OCI-LY7 (cell line): Measurements from ENCODE around the gene DEDD2. TPM values are rescaled to one million over a fixed set of nuclear protein-coding genes. Genes with fewer than 3 reads are reported as not detected.

Experiments used
- BruUV-seq: library from RNA; stranded (reverse); fragments of 400-500 nt; replicated peaks from 2 replicates; lab custom pipeline; 2021; lab: Mats Ljungman, UMichigan
- CTCF ChIA-PET: fragments of 300-600 bp; sonication (Branson Sonifier 250); formaldehyde crosslinking; loops from one replicate; lab custom pipeline; 2022; ENCODE audit warnings: antibody characterized with exemption; ENCODE audit not compliant: unreplicated experiment; lab: Charles Lee
- POLR2A ChIA-PET: fragments of 300-600 bp; sonication (Branson Sonifier 250); formaldehyde crosslinking; loops from one replicate; lab custom pipeline; 2022; ENCODE audit warnings: antibody characterized with exemption; lab: Charles Lee
- DNase-seq: peaks from one replicate; pipeline ENCODE4 v3.0.0-alpha.2; 2015; ENCODE audit warnings: low spot score
- H2AFZ ChIP-seq: fragments of 200-600 bp; sonication (generic), shearing (Covaris generic); 2 replicates; pipeline ENCODE4 v1.6.1; 2014; ENCODE audit warnings: mild to moderate bottlenecking, antibody characterized with exemption, low read length, moderate library complexity
- H3K27ac ChIP-seq: fragments of 200-600 bp; sonication (generic); 2 replicates; pipeline ENCODE4 v1.5.1; 2014; ENCODE audit warnings: mixed run types, low read depth, mild to moderate bottlenecking, moderate library complexity, low read length, inconsistent platforms; ENCODE audit not compliant: poor library complexity, severe bottlenecking
- H3K36me3 ChIP-seq: fragments of 200-600 bp; sonication (generic); 2 replicates; pipeline ENCODE4 v1.6.1; 2014; ENCODE audit warnings: mild to moderate bottlenecking, antibody characterized with exemption, low read length, moderate library complexity, mixed read lengths; ENCODE audit not compliant: insufficient read depth
- H3K4me1 ChIP-seq: fragments of 200-600 bp; sonication (generic); 2 replicates; pipeline ENCODE4 v1.5.1; 2014; ENCODE audit warnings: mild to moderate bottlenecking, low read length; ENCODE audit not compliant: insufficient read depth, poor library complexity, severe bottlenecking
- H3K4me2 ChIP-seq: fragments of 200-600 bp; sonication (generic); 2 replicates; pipeline ENCODE4 v1.6.1; 2014; ENCODE audit warnings: mild to moderate bottlenecking, low read length
- H3K4me3 ChIP-seq: fragments of 200-600 bp; sonication (generic); 2 replicates; pipeline ENCODE4 v1.5.1; 2014; ENCODE audit warnings: mild to moderate bottlenecking, low read depth, low read length; ENCODE audit not compliant: poor library complexity, severe bottlenecking
- H3K79me2 ChIP-seq: fragments of 200-600 bp; sonication (generic); 2 replicates; pipeline ENCODE4 v1.6.1; 2016; ENCODE audit warnings: low read depth, mild to moderate bottlenecking, low read length, moderate library complexity, mixed read lengths; ENCODE audit not compliant: insufficient read depth
- H3K9me2 ChIP-seq: fragments of 200-600 bp; sonication (generic); 2 replicates; pipeline ENCODE4 v1.6.1; 2016; ENCODE audit warnings: mild to moderate bottlenecking, low read length, mixed read lengths; ENCODE audit not compliant: insufficient read depth
- H3K9me3 ChIP-seq: fragments of 200-600 bp; sonication (generic); 2 replicates; pipeline ENCODE4 v1.6.1; 2014; ENCODE audit warnings: mild to moderate bottlenecking, mixed run types, low read length, mixed read lengths
- H4K20me1 ChIP-seq: fragments of 200-600 bp; sonication (generic); 2 replicates; pipeline ENCODE4 v1.6.1; 2014; ENCODE audit warnings: mild to moderate bottlenecking, antibody characterized with exemption, low read length, moderate library complexity, mixed read lengths; ENCODE audit not compliant: insufficient read depth
- EZH2phosphoT487 ChIP-seq: fragments of 200-600 bp; sonication (generic); IDR thresholded peaks from 2 replicates; pipeline ENCODE4 v1.6.1; 2018; ENCODE audit warnings: low read depth, borderline replicate concordance, mild to moderate bottlenecking, mixed run types, antibody characterized with exemption, low read length, moderate library complexity, mixed read lengths
- intact Hi-C: fragments of 100-400 bp; cut with micrococcal nuclease; formaldehyde crosslinking; loops from one replicate; pipeline ENCODE4 v1.10.0; 2022; ENCODE audit not compliant: unreplicated experiment
- total RNA-seq, 2 experiments: library from RNA; depleted of rRNA in 1 of 2; stranded (reverse); fragments of >200 nt in 1 of 2; shearing (Covaris generic) in 1 of 2; gene quantifications; 2 replicates each; pipeline ENCODE4 v1.2.3, GENCODE V29; 2014 to 2022
- TF ChIP-seq, protein P1 (sequence below): fragments of 200-600 bp; sonication (generic); conservative IDR thresholded peaks from 2 replicates; pipeline ENCODE4 v1.5.1; 2014; ENCODE audit warnings: mild to moderate bottlenecking, antibody characterized with exemption, low read length, moderate library complexity, mixed read lengths

The DEDD2 gene
- total RNA-seq, 2 experiments from 2014 or later, result 15.5 to 41.9 TPM

DNA sequence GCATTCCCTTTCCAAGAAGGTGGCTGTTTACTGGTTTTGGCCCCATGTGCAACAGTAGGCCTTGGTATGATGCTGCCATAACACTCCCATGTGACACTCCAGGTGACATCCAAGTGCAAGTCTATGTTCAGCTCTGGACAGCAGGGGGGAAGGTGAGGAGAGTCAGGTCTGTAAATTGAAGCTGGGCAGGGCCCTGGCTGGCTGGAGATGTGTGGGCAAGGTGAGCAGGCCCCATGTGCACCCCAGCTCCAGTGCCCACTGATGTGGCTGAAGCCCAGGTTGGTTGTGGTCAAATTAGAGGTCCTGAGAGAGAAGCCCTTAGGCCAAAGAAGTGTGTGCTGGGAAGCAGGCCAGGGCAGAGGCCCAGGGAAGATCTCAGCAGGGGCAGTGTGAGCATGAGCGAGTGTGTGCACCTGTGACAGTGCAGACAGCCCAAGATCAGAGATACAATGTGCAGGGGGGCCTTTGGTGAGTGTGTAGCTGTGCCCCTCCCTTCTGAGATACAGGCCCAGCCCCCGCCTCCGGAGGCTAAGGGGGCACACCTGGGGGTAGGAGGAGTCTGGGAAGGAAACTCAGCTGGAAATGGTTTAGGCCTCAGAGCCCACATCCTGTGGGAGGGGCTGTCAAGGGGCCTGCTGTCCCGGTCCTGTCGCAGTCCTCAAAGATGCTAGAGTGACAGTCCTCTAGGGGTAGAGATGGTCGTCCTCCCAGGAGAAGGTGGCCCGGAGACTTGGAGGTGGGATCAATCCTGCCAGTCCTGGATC, 18.6 kb downstream of the DEDD2 start:
- Histone ChIP-seq H3K4me1 (peaks cover 66% of the 10 kb centered on the region), H2AFZ (no peak overlapping the region), H3K4me2 (peak overlapping the region; percentile 86), H3K79me2 (peaks cover 6% of the 10 kb centered on the region; the same call in 1 of the 2 replicates), H3K27ac (peak overlapping the region; percentile 76), H3K9me3 (no peaks in the 10 kb centered on the region), H3K9me2 (no peaks in the 10 kb centered on the region), H3K36me3 (peaks cover 76% of the 10 kb centered on the region), H3K4me3 (peak overlapping the region; percentile 57), H4K20me1 (peaks cover 4% of the 10 kb centered on the region; the same call in 1 of the 2 replicates)
- CTCF ChIA-PET, result interaction anchor here (0.5 to 0.6 kb wide), 3 partner anchors 8 to 97 kb away, joined by 3 to 4 read pairs (median 4); no protein-coding TSS in a partner anchor
- BruUV-seq, result TSS peak; percentile 65
- peak; percentile 87 for DNase-seq
- TF ChIP-seq, protein P1, sequence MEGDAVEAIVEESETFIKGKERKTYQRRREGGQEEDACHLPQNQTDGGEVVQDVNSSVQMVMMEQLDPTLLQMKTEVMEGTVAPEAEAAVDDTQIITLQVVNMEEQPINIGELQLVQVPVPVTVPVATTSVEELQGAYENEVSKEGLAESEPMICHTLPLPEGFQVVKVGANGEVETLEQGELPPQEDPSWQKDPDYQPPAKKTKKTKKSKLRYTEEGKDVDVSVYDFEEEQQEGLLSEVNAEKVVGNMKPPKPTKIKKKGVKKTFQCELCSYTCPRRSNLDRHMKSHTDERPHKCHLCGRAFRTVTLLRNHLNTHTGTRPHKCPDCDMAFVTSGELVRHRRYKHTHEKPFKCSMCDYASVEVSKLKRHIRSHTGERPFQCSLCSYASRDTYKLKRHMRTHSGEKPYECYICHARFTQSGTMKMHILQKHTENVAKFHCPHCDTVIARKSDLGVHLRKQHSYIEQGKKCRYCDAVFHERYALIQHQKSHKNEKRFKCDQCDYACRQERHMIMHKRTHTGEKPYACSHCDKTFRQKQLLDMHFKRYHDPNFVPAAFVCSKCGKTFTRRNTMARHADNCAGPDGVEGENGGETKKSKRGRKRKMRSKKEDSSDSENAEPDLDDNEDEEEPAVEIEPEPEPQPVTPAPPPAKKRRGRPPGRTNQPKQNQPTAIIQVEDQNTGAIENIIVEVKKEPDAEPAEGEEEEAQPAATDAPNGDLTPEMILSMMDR, result no peak
- no peak for TF ChIP-seq EZH2phosphoT487
- POLR2A ChIA-PET, result interaction anchor here (0.5 to 1.1 kb wide), 2 partner anchors 85 to 429 kb away, joined by 3 to 4 read pairs; no protein-coding TSS in a partner anchor
- intact Hi-C loops, result no loop called here

DNA sequence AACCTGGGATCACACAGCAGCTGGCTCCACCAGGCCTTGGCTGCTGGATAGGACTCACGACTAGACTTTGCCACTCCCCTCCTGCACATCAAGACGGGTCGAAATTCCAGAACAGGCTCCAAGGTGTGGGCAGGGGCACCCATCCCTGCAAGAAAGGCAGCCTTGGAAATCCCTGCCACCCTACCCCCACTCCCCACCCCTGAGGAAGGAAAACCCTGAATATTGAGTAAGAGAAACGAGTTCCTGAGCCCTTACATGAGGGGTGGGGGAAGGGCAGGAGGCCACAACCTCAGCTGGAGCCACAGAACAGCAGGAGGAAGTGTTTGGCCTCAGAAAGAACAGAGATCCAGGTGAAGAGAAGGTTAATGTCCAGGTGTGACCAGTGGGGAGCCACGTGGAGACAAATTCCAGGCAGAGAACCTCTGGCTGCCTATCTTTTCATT, 20.1 kb downstream of the DEDD2 start:
- no peak for TF ChIP-seq EZH2phosphoT487
- TF ChIP-seq, protein P1, result no peak
- Histone ChIP-seq H3K27ac (no peak overlapping the region), H3K79me2 (peaks cover 5% of the 10 kb centered on the region; the same call in 1 of the 2 replicates), H3K4me1 (peaks cover 55% of the 10 kb centered on the region), H3K9me3 (no peaks in the 10 kb centered on the region), H2AFZ (no peak overlapping the region), H4K20me1 (peaks cover 4% of the 10 kb centered on the region; the same call in 1 of the 2 replicates), H3K4me3 (no peak overlapping the region), H3K4me2 (no peak overlapping the region), H3K9me2 (no peaks in the 10 kb centered on the region), H3K36me3 (peaks cover 61% of the 10 kb centered on the region)
- CTCF ChIA-PET, result no interaction called here
- POLR2A ChIA-PET, result no interaction called here
- intact Hi-C loops, result no loop called here
- DNase-seq, result no peak
- no TSS peak for BruUV-seq
